KMS-11 (cell line): Measurements from ENCODE around the gene ZNF789.

Source experiments
- H2AFZ ChIP-seq: fragments of 200-600 bp; sonication (generic); 2 replicates; pipeline ENCODE4 v1.6.1; 2016; ENCODE audit warnings: antibody characterized with exemption, mixed run types, low read depth
- H3K27ac ChIP-seq: fragments of 200-600 bp; sonication (generic); 2 replicates; pipeline ENCODE4 v1.6.1; 2016; ENCODE audit warnings: mild to moderate bottlenecking, mixed run types
- H3K27me3 ChIP-seq: fragments of 200-600 bp; sonication (generic); 2 replicates; pipeline ENCODE4 v1.6.1; 2017; ENCODE audit warnings: mild to moderate bottlenecking, low read depth, mixed run types, moderate library complexity; ENCODE audit not compliant: insufficient read depth
- H3K36me3 ChIP-seq: fragments of 200-600 bp; sonication (generic); 2 replicates; pipeline ENCODE4 v1.6.1; 2017; ENCODE audit warnings: mild to moderate bottlenecking, mixed run types; ENCODE audit not compliant: insufficient read depth
- H3K4me1 ChIP-seq: fragments of 200-600 bp; sonication (generic); 2 replicates; pipeline ENCODE4 v1.6.1; 2016; ENCODE audit warnings: mild to moderate bottlenecking, low read depth, mixed run types; ENCODE audit not compliant: poor library complexity, severe bottlenecking
- H3K4me2 ChIP-seq: fragments of 200-600 bp; sonication (generic); 2 replicates; pipeline ENCODE4 v1.7.0; 2016; ENCODE audit warnings: mild to moderate bottlenecking, mixed run types
- H3K4me3 ChIP-seq: fragments of 200-600 bp; sonication (generic); IDR thresholded peaks from 2 replicates; pipeline ENCODE4 v1.6.1; 2017; ENCODE audit warnings: low read depth, low read length, mixed read lengths; ENCODE audit not compliant: insufficient read depth
- H3K79me2 ChIP-seq: fragments of 200-600 bp; sonication (generic); 2 replicates; pipeline ENCODE4 v1.6.1; 2016; ENCODE audit warnings: low read depth, mixed run types; ENCODE audit not compliant: insufficient read depth
- H3K9ac ChIP-seq: fragments of 200-600 bp; sonication (generic); 2 replicates; pipeline ENCODE4 v1.6.1; 2016; ENCODE audit warnings: mild to moderate bottlenecking, mixed run types
- H4K20me1 ChIP-seq: fragments of 200-600 bp; sonication (generic); 2 replicates; pipeline ENCODE4 v1.6.1; 2016; ENCODE audit warnings: mild to moderate bottlenecking, mixed run types; ENCODE audit not compliant: insufficient read depth
- TF ChIP-seq, protein P1 (sequence below): fragments of 200-600 bp; sonication (generic); conservative IDR thresholded peaks from 2 replicates; pipeline ENCODE4 v1.6.1; 2017; ENCODE audit warnings: low read depth, mild to moderate bottlenecking, antibody characterized with exemption, low read length, moderate library complexity, mixed read lengths

ZNF789 gene

GRCh38 chr7:99456288-99456687 is 16.4 kb upstream of the ZNF789 start:
- H3K27ac ChIP-seq, result no peak overlapping the region
- peaks cover 3% of the 10 kb centered on the region; the same call in 1 of the 2 replicates for H3K36me3 ChIP-seq

GRCh38 chr7:99457050-99457649 is 15.5 kb upstream of the ZNF789 start:
- Histone ChIP-seq H3K36me3 (peaks cover 3% of the 10 kb centered on the region; the same call in 1 of the 2 replicates), H3K27me3 (no peaks in the 10 kb centered on the region), H2AFZ (no peak overlapping the region), H3K4me1 (no peaks in the 10 kb centered on the region), H3K4me3 (no peak overlapping the region), H3K27ac (no peak overlapping the region), H3K4me2 (no peak overlapping the region), H4K20me1 (peaks cover 16% of the 10 kb centered on the region; the same call in 1 of the 2 replicates), H3K9ac (no peak overlapping the region), H3K79me2 (peaks cover 39% of the 10 kb centered on the region)
- TF ChIP-seq, protein P1, sequence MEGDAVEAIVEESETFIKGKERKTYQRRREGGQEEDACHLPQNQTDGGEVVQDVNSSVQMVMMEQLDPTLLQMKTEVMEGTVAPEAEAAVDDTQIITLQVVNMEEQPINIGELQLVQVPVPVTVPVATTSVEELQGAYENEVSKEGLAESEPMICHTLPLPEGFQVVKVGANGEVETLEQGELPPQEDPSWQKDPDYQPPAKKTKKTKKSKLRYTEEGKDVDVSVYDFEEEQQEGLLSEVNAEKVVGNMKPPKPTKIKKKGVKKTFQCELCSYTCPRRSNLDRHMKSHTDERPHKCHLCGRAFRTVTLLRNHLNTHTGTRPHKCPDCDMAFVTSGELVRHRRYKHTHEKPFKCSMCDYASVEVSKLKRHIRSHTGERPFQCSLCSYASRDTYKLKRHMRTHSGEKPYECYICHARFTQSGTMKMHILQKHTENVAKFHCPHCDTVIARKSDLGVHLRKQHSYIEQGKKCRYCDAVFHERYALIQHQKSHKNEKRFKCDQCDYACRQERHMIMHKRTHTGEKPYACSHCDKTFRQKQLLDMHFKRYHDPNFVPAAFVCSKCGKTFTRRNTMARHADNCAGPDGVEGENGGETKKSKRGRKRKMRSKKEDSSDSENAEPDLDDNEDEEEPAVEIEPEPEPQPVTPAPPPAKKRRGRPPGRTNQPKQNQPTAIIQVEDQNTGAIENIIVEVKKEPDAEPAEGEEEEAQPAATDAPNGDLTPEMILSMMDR, result no peak

More at GRCh38 chr7:99456288-99456687, 16.4 kb upstream of the ZNF789 start:
- H3K4me1 ChIP-seq, result no peaks in the 10 kb centered on the region
- H3K4me3 ChIP-seq, result no peak overlapping the region
- no peak overlapping the region for H3K4me2 ChIP-seq
- no peaks in the 10 kb centered on the region for H3K27me3 ChIP-seq
- TF ChIP-seq, protein P1, result no peak
- H4K20me1 ChIP-seq, result peaks cover 16% of the 10 kb centered on the region; the same call in 1 of the 2 replicates
- no peak overlapping the region for H2AFZ ChIP-seq
- no peak overlapping the region for H3K9ac ChIP-seq
- H3K79me2 ChIP-seq, result peaks cover 30% of the 10 kb centered on the region

- no peak overlapping the region for H3K4me2 ChIP-seq
- H3K4me1 ChIP-seq, result no peaks in the 10 kb centered on the region
- H3K9ac ChIP-seq, result no peak overlapping the region
- TF ChIP-seq, protein P1, result no peak
- H3K79me2 ChIP-seq, result peaks cover 46% of the 10 kb centered on the region
- H3K36me3 ChIP-seq, result peaks cover 3% of the 10 kb centered on the region; the same call in 1 of the 2 replicates
- no peak overlapping the region for H2AFZ ChIP-seq
- no peaks in the 10 kb centered on the region for H3K27me3 ChIP-seq
- H4K20me1 ChIP-seq, result peaks cover 16% of the 10 kb centered on the region; the same call in 1 of the 2 replicates
- no peak overlapping the region for H3K4me3 ChIP-seq
- no peak overlapping the region for H3K27ac ChIP-seq
These were observed 14.8 kb upstream of the ZNF789 start for GRCh38 chr7:99457650-99458493.

DNA sequence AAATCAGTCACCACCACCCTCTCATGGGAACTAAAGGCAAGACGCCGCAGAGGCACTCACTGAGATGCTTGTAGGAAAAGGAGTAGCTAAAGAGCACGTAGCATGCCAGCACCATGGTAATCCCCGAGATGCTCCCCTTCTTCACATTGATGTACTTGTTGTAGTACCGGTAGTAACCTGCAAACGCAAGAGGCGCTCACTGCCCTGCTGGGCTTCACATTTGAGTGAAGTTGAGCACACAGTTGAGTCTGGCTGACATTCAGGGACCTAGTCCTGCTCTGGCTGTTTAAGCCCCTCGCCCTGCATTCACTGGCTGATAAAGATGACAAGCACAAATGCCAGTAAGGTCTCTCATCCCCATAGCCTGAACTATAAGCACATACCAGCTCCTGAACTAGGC is 13.6 kb upstream of the ZNF789 start:
- peaks cover 58% of the 10 kb centered on the region for H3K79me2 ChIP-seq
- H3K27me3 ChIP-seq, result no peaks in the 10 kb centered on the region
- no peak overlapping the region for H3K9ac ChIP-seq
- H3K27ac ChIP-seq, result no peak overlapping the region; the same call in 1 of the 2 replicates
- H3K4me1 ChIP-seq, result peaks cover 4% of the 10 kb centered on the region
- TF ChIP-seq, protein P1, result peak; percentile 68
- no peak overlapping the region for H3K4me3 ChIP-seq
- H4K20me1 ChIP-seq, result peaks cover 16% of the 10 kb centered on the region; the same call in 1 of the 2 replicates
- no peak overlapping the region for H2AFZ ChIP-seq
- H3K4me2 ChIP-seq, result no peak overlapping the region
- peaks cover 3% of the 10 kb centered on the region; the same call in 1 of the 2 replicates for H3K36me3 ChIP-seq
